HG03139 (cell line): Measurements from ENCODE around the gene DCK.
"Not testable (repeated sequence)": the region's sequence is repeated elsewhere in the genome, so short reads cannot be mapped to it uniquely, and the experiment has no call there.

ENCODE experiments used
- ATAC-seq: cut with Tn5 transposase; IDR thresholded peaks from one replicate; pipeline ENCODE4 v1.9.1; 2021; ENCODE audit not compliant: unreplicated experiment

The DCK gene

DNA sequence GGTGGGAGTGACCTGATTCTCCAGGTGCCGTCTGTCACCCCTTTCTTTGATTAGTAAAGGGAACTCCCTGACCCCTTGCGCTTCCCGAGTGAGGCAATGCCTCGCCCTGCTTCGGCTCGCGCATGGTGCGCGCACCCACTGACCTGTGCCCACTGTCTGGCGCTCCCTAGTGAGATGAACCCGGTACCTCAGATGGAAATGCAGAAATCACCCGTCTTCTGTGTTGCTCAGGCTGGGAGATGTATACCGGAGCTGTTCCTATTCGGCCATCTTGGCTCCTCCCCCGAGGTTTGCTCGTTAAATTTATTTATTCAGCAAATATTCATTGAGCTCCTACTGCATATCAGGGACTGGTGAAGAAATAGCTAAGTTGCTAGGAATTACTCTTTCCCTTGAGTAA, 66.1 kb downstream of the DCK start:
- not testable (repeated sequence) for ATAC-seq

DNA sequence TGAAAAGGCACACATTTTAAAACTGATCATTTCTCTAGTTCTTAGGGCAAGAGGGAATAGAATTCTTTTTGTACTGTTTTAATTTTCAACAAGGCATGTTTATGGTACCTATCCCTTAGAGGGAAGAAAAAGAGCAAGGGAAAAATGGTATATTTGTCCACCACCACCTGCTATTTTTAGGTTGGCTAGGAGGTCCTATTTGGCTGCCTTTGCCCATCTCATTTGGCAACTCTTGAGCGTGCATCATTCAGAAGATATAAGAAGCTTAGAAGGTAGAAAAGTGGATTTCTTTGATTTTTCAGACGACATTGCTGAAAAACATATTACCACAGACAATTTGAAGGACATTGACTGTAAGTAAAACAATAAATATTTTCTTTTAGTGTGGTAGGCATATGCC, 69.0 kb downstream of the DCK start:
- ATAC-seq, result no peak

DNA sequence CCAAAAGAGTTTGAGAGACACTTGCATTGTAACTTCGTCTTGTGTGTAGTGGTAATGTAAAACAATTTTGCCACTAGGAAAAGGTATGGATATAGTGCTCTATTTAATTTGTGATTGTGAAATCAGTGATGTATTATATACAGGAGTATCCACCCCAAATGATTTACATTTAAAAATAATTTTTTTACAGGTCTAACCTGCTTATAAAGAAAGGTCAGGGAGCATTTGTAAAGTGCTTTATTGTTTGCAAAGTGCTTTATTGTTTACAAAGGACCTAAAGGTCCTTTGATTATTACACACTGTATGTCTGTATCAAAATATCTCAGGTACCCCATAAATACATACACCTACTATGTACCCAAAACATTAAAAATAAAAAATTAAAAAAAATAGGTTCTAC, 70.3 kb downstream of the DCK start:
- no peak for ATAC-seq

DNA sequence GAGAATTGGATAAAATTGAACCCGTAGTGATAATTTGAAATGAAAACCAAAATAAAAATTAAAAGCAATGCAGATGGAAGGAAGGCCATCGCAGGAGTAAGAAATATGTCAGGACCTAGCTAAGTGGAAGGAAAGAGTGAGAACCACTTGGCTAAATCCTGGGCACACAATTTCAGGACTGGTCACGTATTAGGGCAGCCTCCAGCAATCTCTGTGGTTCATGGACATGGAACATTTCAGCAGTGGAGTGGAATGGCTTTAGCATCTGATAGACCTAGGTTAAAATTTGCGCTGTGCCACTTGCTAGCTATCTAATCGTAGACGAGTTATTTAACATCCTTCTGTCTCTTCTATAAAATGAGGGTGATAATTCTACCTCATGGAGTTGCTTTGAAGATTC, 71.1 kb downstream of the DCK start:
- ATAC-seq, result no peak

DNA sequence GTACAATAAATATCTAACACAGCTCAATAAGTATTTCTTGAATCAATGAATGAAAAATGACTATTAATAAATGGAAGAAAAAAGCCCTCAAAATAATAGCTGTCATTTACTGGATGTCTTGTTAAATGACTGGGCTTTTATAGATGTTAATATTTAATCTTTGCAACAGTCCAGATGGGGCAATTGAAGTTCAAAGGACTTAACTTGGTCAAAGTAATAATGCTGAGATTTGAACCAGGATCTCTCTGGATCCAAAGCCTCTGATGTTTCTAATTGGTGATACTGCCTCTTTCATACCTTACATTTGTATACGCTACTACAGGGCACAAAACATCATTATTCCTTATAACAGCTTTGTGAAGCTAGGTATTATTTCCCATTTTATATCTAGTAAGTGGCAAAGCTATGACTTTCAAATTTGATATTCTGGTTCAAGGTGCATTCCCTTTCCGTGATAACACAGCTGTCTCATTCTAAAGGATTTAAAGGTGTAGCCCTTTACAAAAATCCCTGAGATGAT, 72.6 kb downstream of the DCK start:
- no peak for ATAC-seq

DNA sequence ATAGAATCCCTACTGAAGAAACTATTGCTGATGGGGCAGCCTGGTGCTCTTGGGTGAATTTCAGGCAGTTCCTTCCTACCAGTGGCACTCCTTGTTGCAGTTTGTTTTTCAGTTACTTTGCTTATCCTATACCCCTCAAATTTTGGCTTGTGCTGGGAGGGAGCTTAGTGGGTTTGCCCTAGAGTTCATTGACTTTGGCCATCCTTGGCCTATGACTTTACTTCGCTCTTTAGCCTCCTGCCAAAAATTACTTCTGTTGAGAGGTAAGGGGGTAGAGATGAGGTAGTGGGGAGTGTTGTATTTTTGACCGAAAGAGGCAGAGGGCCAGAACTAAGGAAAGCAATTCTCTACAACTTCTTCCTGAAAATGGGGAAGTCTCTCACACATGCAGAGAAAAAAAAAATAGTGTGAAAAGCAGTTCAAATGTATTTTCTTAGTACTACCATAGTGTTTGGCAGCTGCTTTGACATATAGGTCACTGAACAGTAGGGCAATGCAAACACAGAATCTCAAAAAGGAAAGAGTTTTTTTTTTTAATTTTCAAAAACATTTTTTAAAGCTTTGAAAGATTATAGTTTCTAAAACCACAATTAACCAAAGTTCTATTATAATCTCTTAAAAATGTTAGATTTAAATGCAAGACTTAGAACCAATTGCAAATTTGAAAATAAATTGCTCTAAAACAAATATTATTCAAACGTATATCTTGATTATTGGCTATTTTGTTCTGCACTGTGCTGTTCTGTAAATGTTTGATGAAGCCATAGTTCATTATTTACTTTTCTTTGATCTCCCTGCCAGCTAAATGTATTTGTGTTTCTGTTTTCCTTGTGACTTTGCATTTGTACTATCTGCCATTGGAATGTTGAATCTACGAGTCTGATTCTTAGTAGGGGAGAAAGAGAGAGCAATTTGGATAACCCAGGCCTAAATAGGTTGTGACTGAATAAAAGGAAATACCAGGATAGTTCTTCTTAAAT, 73.6 kb downstream of the DCK start:
- no peak for ATAC-seq

DNA sequence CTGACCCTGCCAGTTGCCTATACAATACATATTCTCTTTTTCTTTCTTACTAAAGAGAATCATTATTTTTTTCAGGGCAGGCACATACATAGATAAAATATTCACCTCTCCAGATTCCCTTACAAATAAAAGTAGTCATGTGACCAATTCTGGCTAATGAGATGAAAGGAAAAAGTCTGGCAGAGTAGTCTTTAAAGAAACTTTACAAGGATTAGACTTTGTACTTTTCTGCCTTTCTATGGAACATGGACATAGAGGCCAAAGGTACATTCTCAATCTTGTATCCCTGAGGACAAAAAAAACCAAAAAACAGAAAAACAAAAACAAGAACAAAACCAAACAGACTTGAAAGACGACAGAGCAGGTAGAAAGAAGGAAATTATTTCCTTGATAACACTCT, 75.6 kb downstream of the DCK start:
- ATAC-seq, result no peak

DNA sequence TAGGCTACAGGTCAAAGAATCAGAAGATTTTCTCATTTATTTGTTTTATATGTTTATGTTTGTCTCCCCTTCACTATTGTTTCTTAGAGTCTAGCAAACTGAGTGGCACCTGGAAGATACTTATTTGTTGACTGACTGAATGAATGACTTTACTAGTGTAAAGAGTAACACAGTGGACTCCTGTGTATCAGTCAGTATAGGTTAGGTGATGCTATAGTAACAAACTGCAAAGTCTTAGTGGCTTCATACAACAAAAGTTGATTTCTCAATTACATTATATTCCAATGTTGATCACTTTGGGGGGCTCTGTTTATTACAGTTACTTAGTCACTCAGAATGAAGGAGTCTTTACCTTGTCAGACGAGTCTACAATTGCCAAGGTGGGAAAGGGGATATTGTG, 76.6 kb downstream of the DCK start:
- no peak for ATAC-seq

DNA sequence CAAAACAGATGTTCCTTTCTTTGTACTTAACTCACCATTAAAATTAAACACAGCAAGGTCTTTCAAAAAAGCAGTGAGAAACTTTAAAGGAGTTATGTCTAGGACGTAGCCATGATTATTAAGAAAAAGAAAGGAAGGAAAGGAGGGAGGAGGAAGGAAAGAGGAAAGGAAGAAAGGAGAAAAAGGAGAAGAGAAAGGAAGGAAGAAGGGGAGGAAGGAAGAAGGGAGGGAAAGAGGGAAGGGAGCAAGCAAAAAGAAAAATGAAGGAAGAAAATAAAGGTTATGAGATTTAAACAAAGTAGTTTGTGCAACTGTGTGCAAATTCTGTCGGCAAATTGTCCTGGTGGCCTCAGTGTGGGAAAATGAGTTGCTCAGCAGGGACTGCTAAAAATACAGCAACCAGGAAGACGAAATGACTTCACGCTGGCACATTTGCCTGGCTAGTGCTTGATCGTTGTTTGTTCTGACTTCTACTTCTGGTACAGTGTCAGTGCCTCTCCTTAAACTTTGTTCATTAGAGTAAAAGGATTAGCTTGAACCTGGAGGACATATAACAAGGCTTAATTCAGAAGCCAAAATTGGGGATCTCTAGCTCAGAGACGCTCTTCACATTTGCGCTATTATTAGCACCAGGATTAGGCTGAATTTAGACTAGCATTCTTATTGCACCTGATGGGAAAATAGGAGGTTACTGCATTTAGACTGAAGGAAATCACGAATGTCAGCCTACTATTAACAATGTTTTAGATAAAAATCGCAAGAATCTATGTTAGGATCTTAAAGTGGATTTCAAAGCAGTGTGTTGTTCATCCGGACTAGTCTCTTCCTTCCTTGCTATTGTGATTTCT, 81.2 kb downstream of the DCK start:
- no peak for ATAC-seq
